ENCODE measurements around the gene RAB37. TPM values are rescaled to one million over a fixed set of nuclear protein-coding genes. Genes with fewer than 3 reads are reported as not detected.
A peak's percentile ranks its signal among the peaks of the same experiment; 100 is the strongest.

RAB37 gene
- total and polyA plus RNA-seq, 11 donors: 0.76 to 3.6 (median 1.7) TPM

DNA sequence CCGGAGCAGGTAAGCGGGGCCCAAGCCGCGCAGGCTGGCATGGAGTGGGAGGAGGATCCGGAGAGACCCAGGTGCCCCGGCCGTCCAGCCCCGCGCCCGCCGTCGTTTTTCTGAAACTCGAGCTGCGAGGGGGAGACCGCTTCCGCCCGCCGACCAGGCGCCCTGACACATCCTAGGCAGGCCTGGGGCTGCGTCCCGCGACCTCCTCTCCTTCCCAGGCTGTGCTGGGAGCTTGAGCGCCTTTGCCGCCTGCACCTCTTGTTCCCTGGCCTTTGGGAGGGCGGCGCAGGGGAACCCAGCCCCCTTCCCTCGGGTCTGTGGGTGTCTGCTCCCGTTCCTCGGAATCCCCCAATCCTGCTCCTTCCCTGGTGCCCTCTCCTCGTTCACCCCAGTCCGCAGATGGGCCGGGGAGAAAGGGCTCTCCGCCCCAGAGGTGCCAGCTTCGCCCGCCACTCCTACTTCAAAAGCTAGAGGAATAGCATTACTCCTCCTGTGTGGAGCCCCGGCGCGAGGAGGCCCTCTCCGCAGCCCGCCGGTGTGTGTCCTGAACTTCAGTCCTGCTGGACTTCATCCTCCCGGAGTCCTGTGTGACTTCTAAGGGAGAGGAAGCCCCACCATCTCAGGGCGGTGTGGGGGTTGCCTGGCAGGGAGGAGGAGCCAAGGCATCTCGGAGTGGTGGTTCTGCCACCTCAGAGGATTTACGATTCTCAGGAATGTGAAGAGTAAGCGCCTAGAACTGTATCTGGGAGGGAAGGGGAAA lies 12.4 kb downstream of the RAB37 start:
- H3K27me3 ChIP-seq: no peaks in the 10 kb centered on the region
- peak overlapping the region; percentile 69 to 100 (median 95) for H3K4me3 ChIP-seq
- peak overlapping the region in 11 of 12 donors; percentile 1 to 92 (median 85) for H3K27ac ChIP-seq
- DNase-seq: peak in 1 of 5 donors; percentile 57
- H3K36me3 ChIP-seq: no peaks in the 10 kb centered on the region
- H3K4me1 ChIP-seq: peaks cover 2 to 81% (median 38%) of the 10 kb centered on the region in 12 donors
- no peak for TF ChIP-seq POLR2A (IDR thresholded peaks at IDR 0.05)
- TF ChIP-seq, protein P1, sequence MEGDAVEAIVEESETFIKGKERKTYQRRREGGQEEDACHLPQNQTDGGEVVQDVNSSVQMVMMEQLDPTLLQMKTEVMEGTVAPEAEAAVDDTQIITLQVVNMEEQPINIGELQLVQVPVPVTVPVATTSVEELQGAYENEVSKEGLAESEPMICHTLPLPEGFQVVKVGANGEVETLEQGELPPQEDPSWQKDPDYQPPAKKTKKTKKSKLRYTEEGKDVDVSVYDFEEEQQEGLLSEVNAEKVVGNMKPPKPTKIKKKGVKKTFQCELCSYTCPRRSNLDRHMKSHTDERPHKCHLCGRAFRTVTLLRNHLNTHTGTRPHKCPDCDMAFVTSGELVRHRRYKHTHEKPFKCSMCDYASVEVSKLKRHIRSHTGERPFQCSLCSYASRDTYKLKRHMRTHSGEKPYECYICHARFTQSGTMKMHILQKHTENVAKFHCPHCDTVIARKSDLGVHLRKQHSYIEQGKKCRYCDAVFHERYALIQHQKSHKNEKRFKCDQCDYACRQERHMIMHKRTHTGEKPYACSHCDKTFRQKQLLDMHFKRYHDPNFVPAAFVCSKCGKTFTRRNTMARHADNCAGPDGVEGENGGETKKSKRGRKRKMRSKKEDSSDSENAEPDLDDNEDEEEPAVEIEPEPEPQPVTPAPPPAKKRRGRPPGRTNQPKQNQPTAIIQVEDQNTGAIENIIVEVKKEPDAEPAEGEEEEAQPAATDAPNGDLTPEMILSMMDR (IDR thresholded peaks at IDR 0.05): peak in 1 of 12 donors; percentile 0
- 8 to 20% (median 13%) methylated on average over 13 to 46 of the region's 46 CpGs for WGBS, 4 donors
- no peaks in the 10 kb centered on the region for H3K9me3 ChIP-seq
- intact Hi-C loops (cut with DNase I): loop anchor here in 1 of 10 donors (5.0 kb wide), 1 partner anchor 33 kb away; no protein-coding TSS in a partner anchor
- ATAC-seq: peak in 1 of 4 donors; percentile 6

DNA sequence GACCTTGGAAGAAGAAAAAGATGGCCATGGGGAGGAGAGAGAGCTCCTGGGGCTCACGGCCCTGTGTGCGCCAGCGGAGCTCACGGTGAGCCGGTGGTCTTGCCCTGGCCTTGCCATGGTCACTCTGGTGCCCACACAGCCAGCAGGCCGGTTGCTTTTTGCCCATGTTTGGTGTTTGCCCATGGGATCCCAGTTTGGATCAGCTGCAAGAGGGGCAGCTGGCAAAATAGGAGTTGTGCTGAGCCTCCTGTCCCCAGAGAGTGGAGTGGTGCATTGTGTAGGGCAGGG lies 12.9 kb downstream of the RAB37 start:
- no peaks in the 10 kb centered on the region for H3K36me3 ChIP-seq
- no peaks in the 10 kb centered on the region for H3K9me3 ChIP-seq
- DNase-seq: no peak
- peaks cover 2 to 79% (median 32%) of the 10 kb centered on the region in 12 donors for H3K4me1 ChIP-seq
- intact Hi-C loops (cut with DNase I): no loop called here
- no peak for ATAC-seq
- no peaks in the 10 kb centered on the region for H3K27me3 ChIP-seq
- TF ChIP-seq, protein P1 (IDR thresholded peaks at IDR 0.05): no peak
- TF ChIP-seq POLR2A (IDR thresholded peaks at IDR 0.05): no peak
- peak overlapping the region in 10 of 12 donors; percentile 13 to 92 (median 84) for H3K27ac ChIP-seq
- peak overlapping the region; percentile 69 to 100 (median 95) for H3K4me3 ChIP-seq
- 70 to 78% (median 76%) methylated on average over 6 of the region's 6 CpGs for WGBS, 4 donors

DNA sequence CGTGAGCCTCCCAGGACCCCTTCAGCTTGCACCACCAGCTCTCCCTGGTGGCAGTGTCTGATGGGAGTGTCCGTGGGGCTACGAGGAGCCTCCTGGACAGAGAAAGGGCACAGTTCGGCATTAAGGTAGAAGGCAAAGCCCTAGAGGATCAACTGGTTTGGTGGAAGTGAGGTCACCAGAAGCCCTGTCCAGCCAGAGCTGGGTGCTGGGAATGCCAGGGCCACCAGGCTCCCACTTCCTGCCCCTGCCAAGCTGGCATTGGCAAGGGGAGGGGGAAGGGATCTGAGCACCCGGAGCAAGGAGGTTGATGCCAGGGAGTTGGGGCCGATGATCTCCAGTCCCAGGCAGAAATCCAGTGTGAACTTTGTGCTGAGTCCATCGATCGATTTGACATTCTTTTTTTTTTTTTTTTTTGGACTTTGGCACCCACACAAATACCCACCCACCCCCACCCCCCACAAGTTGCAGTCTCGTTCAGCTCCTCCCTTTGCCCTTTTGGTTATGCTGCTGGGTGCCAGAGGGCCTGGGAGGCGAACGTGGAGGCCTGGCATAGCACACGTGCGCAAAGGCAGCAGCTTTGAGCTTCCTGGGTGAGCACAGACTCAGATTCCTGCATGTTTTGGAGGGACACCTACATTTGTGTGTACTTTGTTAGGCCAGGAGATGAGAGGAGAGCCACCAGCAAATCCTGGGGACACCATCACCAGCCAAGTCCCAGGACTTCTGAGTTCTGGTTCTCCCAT lies 13.4 kb downstream of the RAB37 start:
- H3K27me3 ChIP-seq: no peaks in the 10 kb centered on the region
- H3K4me1 ChIP-seq: peaks cover 2 to 79% (median 30%) of the 10 kb centered on the region in 12 donors
- H3K27ac ChIP-seq: peak overlapping the region in 9 of 12 donors; percentile 13 to 92 (median 84)
- DNase-seq (peak in 2 of 5 donors; percentile 48 to 67), ATAC-seq (peak in 1 of 4 donors; percentile 9)
- no peak for TF ChIP-seq POLR2A (IDR thresholded peaks at IDR 0.05)
- TF ChIP-seq, protein P1 (IDR thresholded peaks at IDR 0.05): no peak
- H3K4me3 ChIP-seq: peak overlapping the region in 10 of 12 donors; percentile 72 to 100 (median 96)
- WGBS, 4 donors: 58 to 71% (median 64%) methylated on average over 12 to 13 of the region's 13 CpGs
- intact Hi-C loops (cut with DNase I): no loop called here
- H3K9me3 ChIP-seq: no peaks in the 10 kb centered on the region
- no peaks in the 10 kb centered on the region for H3K36me3 ChIP-seq

DNA sequence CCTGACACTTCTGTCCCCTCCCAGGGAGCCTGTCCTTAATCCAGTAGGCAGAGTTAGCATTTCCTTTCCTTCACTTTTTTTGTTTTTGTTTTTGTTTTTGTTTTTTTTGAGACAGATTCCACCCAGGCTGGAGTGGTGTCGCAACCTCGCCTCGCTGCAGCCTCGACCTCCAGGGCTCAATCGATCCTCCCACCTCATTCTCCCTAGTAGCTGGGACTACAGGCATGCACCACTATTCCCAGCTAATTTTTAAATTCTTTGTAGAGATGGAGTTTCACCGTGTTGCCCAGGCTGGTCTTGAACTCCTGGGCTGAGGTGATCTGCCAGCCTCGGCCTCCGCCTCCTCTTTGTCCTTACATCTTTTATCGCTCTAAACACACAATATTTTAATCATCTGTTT lies 15.4 kb downstream of the RAB37 start:
- DNase-seq: no peak
- TF ChIP-seq, protein P1 (IDR thresholded peaks at IDR 0.05): no peak
- no peak for TF ChIP-seq POLR2A (IDR thresholded peaks at IDR 0.05)
- H3K4me3 ChIP-seq: peak overlapping the region in 2 of 12 donors; percentile 96 to 100
- no peaks in the 10 kb centered on the region for H3K27me3 ChIP-seq
- intact Hi-C loops (cut with DNase I): loop anchor here in 1 of 10 donors (2.0 kb wide), 1 partner anchor 14 kb away; no protein-coding TSS in a partner anchor
- peak overlapping the region in 1 of 12 donors; percentile 59 for H3K27ac ChIP-seq
- 90 to 93% (median 91%) methylated on average over 9 of the region's 9 CpGs for WGBS, 4 donors
- ATAC-seq: no peak
- H3K9me3 ChIP-seq: no peaks in the 10 kb centered on the region
- H3K36me3 ChIP-seq: no peaks in the 10 kb centered on the region
- H3K4me1 ChIP-seq: peaks cover 5 to 77% (median 36%) of the 10 kb centered on the region in 12 donors
